ENCODE measurements around the gene ZNF789. TPM values are rescaled to one million over a fixed set of nuclear protein-coding genes. Genes with fewer than 3 reads are reported as not detected.

ZNF789 gene
- total RNA-seq, 4 donors from 2014 or later: 4.4 to 16.3 (median 5.3) TPM

- Histone ChIP-seq H3K27ac (no peak overlapping the region), H3K4me3 (no peak overlapping the region), H3K36me3 (peaks cover 87% of the 10 kb centered on the region), H3K27me3 (no peaks in the 10 kb centered on the region), H3K4me1 (peaks cover 21% of the 10 kb centered on the region), H3K9me3 (no peaks in the 10 kb centered on the region)
- no peak for DNase-seq (ENCODE audit: low spot score in 2 of 2)
- TF ChIP-seq POLR2A (IDR thresholded peaks at IDR 0.05) (no peak), POLR2AphosphoS5 (IDR thresholded peaks at IDR 0.05) (no peak), EP300 (IDR thresholded peaks at IDR 0.05) (no peak), CTCF (IDR thresholded peaks at IDR 0.05) (no peak)
- WGBS: 92% methylated on average over 4 of the region's 9 CpGs
Measured at GRCh38 chr7:99455874-99456273, 16.8 kb upstream of the ZNF789 start.

GRCh38 chr7:99456288-99456687 is 16.4 kb upstream of the ZNF789 start:
- 75% methylated on average over 4 of the region's 13 CpGs for WGBS
- TF ChIP-seq CTCF (IDR thresholded peaks at IDR 0.05) (no peak), EP300 (IDR thresholded peaks at IDR 0.05) (no peak), POLR2A (IDR thresholded peaks at IDR 0.05) (no peak)
- H3K36me3 ChIP-seq: peaks cover 83% of the 10 kb centered on the region
- peaks cover 24% of the 10 kb centered on the region for H3K4me1 ChIP-seq
- no peak for DNase-seq (ENCODE audit: low spot score in 2 of 2)
- H3K4me3 ChIP-seq: no peak overlapping the region
- no peaks in the 10 kb centered on the region for H3K27me3 ChIP-seq
- no peaks in the 10 kb centered on the region for H3K9me3 ChIP-seq
- no peak overlapping the region for H3K27ac ChIP-seq

- Histone ChIP-seq H3K4me1 (peaks cover 30% of the 10 kb centered on the region), H3K36me3 (peaks cover 74% of the 10 kb centered on the region), H3K9me3 (no peaks in the 10 kb centered on the region), H3K4me3 (no peak overlapping the region), H3K27ac (no peak overlapping the region), H3K27me3 (no peaks in the 10 kb centered on the region)
- WGBS: 81% methylated on average over 6 of the region's 6 CpGs
- TF ChIP-seq CTCF (IDR thresholded peaks at IDR 0.05) (no peak), POLR2AphosphoS5 (IDR thresholded peaks at IDR 0.05) (no peak)
- no peak for DNase-seq (ENCODE audit: low spot score in 2 of 2)
Measured at GRCh38 chr7:99457050-99457649, 15.5 kb upstream of the ZNF789 start.

GRCh38 chr7:99457650-99458493 is 14.8 kb upstream of the ZNF789 start:
- no peak overlapping the region for H3K27ac ChIP-seq
- H3K9me3 ChIP-seq: no peaks in the 10 kb centered on the region
- no peaks in the 10 kb centered on the region for H3K27me3 ChIP-seq
- H3K4me3 ChIP-seq: no peak overlapping the region
- TF ChIP-seq POLR2AphosphoS5 (IDR thresholded peaks at IDR 0.05) (no peak), POLR2A (IDR thresholded peaks at IDR 0.05) (no peak), CTCF (IDR thresholded peaks at IDR 0.05) (no peak), EP300 (IDR thresholded peaks at IDR 0.05) (no peak)
- H3K4me1 ChIP-seq: peaks cover 25% of the 10 kb centered on the region
- peaks cover 73% of the 10 kb centered on the region for H3K36me3 ChIP-seq
- no peak for DNase-seq (ENCODE audit: low spot score in 2 of 2)
- WGBS: 84% methylated on average over 22 of the region's 26 CpGs

GRCh38 chr7:99459087-99459486 is 13.6 kb upstream of the ZNF789 start:
- Histone ChIP-seq H3K4me3 (no peak overlapping the region), H3K4me1 (peaks cover 26% of the 10 kb centered on the region), H3K9me3 (no peaks in the 10 kb centered on the region), H3K27ac (no peak overlapping the region), H3K36me3 (peaks cover 63% of the 10 kb centered on the region), H3K27me3 (no peaks in the 10 kb centered on the region)
- no peak for DNase-seq (ENCODE audit: low spot score in 2 of 2)
- TF ChIP-seq EP300 (IDR thresholded peaks at IDR 0.05) (no peak), POLR2AphosphoS5 (IDR thresholded peaks at IDR 0.05) (no peak), POLR2A (IDR thresholded peaks at IDR 0.05) (no peak), CTCF (IDR thresholded peaks at IDR 0.05) (peak in 1 of 2 donors; percentile 25)
- WGBS: 88% methylated on average over 8 of the region's 8 CpGs

All from suprapubic skin (tissue), 4 donors.